Mammary epithelial cell (primary cell): ENCODE results near the gene PDXDC1.
"Not testable (repeated sequence)": the region's sequence is repeated elsewhere in the genome, so short reads cannot be mapped to it uniquely, and the experiment has no call there.

Source experiments
- CTCF ChIP-seq, 2 donors: IDR thresholded peaks in 1 of 2; conservative IDR thresholded peaks in 1 of 2; 2 replicates each; pipeline ENCODE4 v1.5.1; 2011 to 2012; ENCODE audit warnings: inconsistent platforms in 2 of 2, low read length in 2 of 2, mild to moderate bottlenecking in 2 of 2, control low read depth in 1 of 2, low read depth in 1 of 2; ENCODE audit not compliant: insufficient read depth in 1 of 2; ENCODE audit errors: extremely low read depth in 1 of 2
- EZH2 ChIP-seq: IDR thresholded peaks from 2 replicates; pipeline ENCODE4 v1.6.1; 2012; ENCODE audit warnings: low read length, inconsistent platforms, borderline replicate concordance

GRCh38 chr16:14930971-14931370, 43.9 kb upstream of the PDXDC1 start:
- not testable (repeated sequence) for TF ChIP-seq EZH2; CTCF (conservative IDR thresholded peaks at IDR 0.05 in 1 of 2, IDR thresholded peaks at IDR 0.05 in 1 of 2; ENCODE audit: extremely low read depth in 1 of 2, insufficient read depth in 1 of 2, low read depth in 1 of 2, low read length in 2 of 2)
